IPS-NIHi11 (cell line): ENCODE results near the gene SMAP1.

Experiments used
- DNase-seq: peaks from one replicate; pipeline ENCODE4 v3.0.0; 2012; ENCODE audit warnings: mixed read lengths, low spot score

The SMAP1 gene

DNA sequence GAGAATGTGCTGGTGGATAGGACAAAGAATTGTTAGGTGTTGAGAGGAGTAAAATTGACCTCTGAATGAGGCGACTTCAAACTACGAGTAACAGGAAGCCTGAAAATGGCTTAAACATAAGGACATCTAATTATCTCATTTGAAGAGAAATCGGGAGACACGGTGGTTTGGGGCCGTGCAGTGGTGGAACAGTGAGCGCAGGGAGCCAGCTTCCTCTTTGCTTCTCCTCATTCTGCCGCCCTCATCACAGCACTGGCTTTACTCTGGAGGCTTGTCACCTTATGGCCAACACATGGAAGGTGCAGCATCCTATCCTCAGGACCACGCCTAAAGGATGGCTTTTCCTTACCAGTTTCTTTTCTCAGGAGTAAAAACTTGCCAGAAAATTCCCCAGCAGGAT lies 174.9 kb downstream of the SMAP1 start:
- no peak for DNase-seq

DNA sequence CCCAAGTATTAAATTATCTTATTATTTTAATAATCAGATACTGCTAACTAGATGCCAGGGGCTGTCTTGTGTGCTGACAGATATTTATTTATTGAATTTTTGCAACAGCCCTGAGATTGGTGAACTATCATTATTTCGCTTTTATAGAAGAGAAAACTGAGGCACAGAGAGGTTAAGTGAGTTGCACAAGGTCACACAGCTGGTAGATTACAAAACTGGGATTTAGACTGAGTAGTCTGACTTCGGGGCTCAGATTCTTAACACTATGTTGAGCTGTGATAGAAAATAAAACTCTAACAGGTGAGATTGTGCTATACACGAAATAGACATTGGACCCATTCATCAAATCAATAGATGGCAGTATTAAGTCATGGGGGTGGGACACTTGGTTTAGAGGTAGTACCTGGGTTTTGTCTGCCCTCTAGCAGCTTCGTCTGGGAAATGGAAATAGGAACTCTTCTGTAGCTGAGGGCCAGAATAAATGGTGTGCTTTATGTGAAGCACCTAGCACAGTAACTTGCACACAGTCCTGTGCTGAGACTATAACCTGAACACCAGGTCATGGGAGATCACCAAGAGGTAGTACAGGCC lies 175.7 kb downstream of the SMAP1 start:
- no peak for DNase-seq

DNA sequence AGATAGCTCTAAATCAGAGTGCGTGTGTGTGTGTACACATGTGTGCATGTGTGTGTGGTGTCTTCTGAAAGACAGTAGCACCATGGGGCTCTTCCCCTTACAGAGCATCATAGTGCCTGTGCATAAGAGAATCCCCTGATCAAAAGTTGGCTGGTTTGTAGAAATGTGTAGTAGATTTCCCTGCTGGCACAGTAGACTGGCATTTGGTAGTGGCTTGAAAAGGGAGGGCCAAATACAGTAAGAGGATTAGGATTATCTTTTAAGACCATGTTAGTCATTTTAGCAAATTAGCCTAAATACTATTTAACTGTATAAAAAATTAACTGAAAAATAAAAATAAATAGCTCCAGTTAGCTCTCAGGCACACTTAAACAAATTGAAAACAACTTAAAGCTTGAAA lies 176.6 kb downstream of the SMAP1 start:
- no peak for DNase-seq

DNA sequence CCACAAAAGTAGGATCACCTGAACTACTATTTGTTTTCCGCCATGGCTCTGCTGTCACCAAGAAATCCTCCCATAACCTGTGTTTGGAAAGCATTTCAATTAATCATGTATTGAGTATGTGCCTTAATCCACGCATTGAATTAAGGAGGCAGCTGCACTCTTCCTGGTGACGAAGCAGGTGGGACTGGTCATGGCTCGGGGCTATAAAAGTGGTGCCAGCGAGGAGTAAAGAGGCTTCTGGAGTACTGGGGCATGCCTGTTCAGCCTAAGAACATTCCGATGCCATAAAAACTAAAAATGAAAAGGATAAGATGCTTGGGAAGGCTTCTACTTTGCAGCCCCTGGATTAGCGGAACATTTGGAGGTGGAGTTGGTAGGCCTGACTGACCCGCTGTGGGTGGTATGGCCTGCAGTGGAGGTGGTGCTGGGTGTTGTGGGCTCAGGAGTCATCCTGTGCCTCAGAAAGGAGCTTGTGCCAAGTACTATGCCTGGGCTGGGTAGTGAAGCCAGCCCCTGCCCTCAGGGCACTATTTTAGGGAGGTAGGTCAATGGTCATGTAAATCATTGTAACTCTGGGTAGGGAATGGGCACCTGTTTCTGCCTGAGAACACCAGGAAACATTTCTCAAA lies 178.6 kb downstream of the SMAP1 start:
- no peak for DNase-seq

DNA sequence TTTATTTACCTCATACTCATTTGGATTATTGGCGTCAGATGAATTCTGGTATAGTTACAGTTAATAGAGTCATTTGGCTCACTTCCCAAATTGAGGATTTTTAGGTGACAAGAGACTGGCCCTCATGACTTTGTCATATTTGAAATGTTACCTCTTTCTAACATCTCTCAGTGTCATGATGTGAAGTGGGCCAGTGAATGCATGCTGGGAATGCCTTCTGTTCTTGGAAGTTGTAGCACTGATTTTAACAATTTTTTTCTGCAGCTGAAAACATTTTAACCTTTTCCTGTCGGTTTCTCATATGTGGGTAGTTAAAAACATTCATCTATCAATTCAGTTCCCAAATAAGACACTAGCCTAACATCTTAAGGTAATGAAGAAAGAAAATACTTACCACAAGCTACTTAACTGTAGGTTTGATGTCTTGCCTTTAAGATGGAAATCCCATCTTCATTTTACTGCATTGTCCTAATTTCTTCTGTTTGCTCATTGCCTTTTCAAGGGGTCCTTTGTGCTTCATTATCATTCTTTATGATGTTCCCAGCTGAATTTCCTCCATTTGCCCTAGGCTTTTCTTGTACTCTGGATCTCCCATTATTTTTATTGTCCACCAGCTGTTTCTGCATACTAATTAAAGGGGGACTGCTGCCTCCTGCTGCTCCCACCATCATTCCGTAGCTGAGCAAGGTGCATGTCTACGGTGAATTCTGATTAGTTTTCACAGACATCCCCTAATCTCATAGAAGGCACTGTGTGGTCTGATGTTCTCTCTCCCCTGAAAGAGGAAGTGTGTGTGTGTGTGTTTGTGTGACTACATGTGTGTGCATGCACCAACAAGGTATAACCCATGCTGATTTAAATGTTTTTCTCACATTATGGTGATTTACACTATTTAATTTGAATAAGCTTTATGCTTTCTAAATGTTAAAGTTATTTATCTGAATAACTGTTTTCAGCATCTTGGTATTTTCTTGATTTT lies 179.7 kb downstream of the SMAP1 start:
- DNase-seq, result no peak

DNA sequence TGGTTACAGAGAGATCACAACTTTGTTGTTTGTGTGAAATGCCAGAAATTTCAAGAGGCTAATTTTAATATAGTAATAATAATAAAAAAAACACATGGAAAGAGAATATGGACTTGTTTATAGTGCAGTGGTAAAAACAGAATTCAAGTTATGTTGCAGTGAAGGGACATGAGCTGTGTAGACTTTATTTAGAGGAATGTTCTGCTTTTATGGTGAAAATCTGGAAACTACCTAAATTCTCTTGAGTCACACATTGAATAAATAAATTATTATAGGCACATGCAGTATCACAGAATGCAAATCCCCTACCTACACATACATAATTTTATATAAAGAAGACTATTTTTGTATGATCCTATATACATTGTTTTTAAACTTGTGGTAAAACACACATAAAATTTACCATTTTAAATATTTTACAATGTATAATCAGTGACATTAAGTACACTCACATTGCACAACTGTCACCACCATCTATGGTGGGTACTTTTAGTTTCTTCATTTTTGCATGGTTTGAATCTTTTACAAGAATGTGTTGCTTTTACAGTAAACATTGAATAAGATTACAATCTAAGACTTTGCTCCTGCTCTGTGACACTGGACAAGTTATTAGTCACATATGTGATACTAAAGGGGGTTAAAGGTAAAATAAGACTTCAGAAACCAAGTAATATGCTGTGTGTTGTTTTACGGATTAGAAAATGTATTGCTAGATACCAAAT lies 181.8 kb downstream of the SMAP1 start:
- no peak for DNase-seq

DNA sequence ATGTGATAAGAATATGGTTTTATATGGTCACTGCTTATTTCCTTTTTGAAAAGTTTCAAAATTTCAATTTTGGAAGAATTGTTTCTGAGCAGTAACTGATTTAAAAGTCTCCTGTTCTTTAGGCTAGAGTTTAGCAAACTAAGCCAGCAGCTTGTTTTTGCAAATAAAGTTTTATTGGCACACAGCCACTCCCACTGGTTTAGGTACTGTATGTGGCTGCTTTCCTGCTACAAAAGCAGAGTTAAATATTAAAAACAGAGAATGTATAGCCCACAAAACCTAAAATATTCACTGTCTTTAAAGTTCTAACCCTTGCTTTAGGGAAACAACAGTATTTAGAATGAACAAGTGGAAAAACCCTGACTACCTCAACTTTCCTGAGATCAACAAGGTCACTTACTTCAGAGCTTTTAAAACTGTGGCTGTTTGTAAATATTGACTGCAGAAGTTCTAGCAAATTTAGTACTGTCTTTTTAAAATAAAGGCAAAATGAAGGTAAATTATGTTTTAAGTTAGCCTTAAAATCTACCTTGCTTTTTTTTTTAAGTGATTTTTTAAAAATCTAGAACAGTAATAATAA lies 185.1 kb downstream of the SMAP1 start:
- DNase-seq, result no peak

DNA sequence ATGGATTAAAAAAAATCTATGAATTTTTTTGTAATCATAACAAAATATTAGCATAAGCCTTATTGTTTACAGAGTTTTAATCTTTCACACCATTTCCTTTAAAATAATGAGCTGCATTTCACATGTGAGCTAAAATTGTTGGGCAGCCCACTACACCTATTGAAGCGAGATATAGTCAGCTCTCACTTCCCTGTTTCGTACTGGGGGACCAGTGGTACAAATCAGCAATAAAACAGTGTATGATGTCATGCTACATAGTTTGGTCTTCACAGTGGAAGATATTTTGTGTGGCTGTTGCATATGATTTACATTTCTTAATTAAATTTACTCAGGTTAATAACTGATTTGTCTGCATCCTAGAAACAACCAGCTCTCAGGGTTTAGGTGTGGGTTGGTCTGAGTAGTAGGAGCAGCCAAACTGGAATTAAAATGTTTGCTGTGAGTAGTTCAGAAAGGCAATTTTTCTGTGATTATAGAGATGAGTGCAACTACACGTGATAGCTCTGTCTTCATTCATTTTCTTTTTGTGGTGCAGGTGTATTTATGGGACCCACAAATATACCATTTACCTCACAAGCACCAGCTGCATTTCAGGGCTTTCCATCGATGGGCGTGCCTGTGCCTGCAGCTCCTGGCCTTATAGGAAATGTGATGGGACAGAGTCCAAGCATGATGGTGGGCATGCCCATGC lies 189.8 kb downstream of the SMAP1 start:
- no peak for DNase-seq

DNA sequence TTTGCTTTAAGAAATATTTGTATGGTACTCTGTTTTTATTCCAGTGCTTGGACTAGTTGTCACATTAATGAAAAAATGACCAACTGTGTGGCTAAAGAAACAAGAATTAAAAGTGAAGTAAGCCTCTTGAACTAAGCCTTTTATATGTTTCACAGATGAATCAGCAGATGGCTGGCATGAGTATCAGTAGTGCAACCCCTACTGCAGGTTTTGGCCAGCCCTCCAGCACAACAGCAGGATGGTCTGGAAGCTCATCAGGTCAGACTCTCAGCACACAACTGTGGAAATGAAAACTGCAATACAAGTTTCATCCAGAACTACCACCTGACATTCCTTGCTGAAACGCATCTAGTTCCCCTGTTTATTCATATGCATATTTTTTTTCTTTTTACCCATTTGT lies 192.4 kb downstream of the SMAP1 start:
- DNase-seq, result no peak

DNA sequence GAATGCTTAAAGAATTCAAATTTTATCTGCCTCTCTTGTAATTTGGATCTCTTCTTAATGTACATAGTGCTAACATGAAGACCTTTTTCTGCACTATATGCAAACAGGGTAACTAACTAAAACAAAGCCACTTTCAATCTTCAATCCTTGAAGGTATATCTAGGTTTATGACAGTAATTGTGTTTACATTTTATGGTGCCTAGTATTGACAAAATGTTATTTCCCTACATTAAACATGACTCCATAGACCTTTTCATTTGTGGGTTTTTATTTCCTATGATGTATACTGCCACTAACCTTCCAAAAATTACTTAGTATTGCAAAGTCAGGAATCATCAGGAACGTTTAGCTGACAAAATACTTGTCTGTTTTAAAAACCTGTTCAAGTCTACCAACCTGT lies 193.2 kb downstream of the SMAP1 start:
- DNase-seq, result no peak

DNA sequence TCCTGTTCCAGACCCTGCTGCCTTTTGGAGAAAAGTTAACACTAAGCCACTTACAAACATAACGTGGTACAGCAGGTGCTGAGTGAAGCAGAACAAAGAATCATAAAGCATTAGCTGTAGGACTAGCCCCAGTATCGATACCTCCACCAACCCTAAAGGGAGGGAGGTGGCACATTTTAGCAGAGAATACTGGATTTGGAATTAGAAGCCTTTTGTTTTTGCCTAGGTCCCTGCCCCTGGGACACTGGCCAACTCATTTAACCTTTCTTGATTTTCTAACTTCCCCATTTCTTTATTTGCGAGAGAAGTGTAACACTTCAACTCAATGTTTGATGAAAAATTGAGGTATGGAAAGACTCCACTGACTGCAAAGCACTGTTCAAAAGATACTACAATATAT lies 195.7 kb downstream of the SMAP1 start:
- no peak for DNase-seq

DNA sequence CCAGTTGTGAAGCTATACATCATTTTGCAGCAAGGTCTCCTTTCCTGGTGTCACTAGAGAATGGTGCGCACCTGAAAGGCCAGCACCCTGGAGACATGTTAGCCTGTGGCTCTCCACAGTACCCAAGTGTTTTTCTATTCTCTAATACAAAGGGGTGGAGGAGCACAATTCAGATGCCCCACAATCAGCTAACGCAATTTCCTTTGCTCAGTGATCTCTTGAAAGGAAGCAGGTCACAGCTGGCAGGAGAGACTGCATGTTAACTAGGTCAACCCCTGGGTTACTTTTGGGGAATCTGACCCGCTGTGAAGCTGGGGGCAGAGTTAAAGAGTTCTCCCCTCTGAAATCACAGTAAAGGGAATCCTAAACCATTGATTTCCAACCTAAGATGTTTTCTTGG lies 196.7 kb downstream of the SMAP1 start:
- peak; percentile 31 for DNase-seq

DNA sequence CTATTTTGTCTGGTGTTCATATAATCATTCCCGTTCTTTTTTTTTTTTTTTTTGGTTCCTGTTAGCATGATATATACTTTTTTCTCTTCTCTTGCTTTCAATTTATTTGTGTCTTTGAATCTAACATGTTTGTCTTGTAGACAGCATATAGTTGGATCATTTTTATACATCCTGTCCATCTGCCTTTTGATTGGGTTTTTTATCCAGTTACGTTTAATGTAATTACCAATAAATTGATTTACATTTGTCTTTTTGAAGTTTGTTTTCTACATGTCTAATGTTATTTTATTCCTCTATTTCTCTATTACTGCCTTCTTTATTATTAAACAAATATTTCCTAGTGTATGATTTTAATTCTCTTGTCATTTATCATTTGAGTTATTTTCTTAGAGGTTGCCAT lies 204.8 kb downstream of the SMAP1 start:
- no peak for DNase-seq

DNA sequence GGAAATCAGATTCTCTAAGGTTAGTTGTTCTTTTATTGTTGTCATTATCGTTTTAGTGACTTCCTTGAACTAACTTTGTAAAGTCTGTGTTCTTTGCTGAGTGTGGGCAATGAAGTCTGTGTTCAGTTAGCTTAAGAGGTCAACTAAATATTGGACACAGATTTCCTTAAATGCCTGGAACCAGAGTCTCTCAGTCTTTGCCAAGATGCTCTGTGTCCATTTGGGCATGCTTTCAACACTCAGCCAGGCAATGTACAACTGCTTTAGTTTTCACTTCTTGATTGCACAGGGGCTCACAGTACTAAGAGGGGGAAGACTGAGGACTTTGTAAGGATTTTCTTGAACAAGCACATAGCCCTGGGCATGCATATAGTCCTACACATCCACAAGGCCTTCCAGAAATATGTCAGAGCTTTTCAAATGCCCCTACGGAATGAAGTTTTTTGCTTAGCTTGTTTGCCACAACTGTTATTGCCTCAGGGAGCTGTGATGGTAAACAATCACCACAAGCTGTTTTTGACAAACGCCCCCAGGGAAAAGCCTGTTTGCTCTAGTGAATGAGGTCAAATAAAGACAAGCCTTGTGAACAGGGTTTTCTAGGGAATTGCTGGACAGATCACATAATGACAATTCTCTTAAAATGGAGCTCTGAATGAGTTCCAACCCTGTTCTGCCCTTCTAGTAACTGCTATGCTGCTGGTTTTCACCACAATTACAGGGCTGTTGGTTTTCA lies 206.7 kb downstream of the SMAP1 start:
- no peak for DNase-seq

DNA sequence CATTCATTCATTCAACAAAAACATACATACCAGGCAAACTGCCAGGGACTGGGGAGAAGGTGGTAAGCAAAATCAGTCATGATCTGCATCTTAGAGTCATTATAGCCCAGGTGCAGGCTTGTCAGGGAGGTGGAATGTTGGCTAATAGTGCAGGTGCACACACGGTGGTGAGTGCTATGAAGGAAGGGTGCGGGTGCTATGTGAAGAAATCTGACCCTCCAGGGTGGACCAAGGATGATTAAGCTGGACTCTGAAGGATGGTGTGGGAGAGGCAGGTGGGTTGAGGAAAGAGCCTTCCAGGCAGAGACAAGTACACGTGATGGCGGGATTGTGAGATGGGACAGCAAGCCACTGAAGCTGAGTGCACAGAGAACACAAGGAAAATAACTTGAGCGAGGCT lies 211.8 kb downstream of the SMAP1 start:
- DNase-seq, result no peak

DNA sequence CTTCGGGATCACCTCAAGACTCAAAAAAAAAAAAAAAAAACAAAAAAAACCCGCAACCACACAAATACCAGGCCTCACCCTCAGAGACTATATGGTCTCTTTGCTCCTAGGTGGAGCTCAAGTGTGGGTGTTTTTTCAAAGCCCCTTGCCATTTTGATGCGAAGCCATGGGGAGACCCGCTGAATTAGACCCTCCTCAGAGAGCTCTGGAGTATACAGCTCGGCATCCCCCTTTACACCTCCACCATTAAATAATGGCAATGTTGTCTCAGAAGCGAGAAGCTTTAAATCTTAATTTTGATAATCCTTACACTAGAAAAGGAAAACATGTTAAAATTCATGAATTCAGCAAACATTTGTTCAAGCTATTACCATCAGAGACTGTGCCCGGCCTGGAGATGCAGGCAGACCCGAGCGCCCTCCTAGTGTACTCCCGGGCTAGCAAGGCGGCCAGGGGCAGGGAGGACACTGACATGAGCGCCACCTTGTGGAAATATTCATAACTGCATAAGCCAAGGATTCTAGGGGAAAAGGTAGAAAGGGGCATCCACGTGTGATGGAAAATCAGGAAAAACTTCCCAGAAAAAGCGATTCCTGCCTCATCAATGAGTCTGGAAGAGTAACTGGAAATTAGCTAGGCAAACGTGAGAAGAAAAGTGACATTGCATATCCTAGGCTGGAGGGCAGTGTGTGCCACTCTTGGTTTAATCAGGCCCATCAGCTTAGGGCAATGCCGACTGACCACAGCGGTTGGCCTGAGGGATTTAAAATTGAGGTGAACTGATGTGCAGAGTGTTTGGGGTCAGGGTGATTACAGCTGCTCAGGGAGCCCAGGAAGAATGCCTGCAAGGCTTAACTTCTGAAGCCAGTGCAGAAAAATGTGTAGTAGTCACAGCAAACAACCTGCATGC lies 216.6 kb downstream of the SMAP1 start:
- peak; percentile 90 for DNase-seq

DNA sequence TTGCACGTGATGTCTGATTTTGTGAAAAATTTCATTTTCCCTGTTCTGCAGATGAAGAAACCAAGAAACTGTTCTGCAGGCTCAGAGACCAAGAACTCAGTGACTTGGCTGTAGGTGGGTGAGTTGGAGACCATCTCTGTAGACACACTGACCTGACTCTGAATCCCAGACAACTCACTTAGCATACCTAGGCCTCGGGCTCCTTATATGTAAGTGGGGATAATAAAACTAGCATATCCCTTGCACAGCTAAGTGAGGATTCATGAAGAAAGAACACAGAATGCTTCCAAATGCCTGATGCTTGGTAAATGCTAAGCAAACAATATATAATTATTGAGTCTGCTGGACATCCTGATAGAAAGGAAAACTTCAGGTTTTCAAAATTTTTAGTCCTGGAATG lies 218.4 kb downstream of the SMAP1 start:
- no peak for DNase-seq

DNA sequence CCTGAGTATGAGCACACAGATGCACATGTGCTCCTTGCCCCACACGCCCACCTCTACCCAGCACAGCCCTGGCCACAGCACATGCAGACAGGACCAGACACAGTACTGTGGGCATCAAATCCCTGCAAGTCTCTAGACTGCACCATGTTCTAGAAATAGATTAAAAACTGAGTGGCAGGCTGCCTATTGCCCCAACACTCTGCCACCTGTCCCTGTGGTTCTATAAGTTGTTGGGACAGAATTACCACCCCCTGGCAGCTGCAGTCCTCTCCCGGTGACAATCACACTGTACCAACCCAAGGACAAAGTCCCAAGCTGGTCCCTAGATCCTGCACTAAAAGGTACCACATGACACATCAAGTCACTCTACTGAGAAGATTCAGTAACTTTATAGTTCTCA lies 219.0 kb downstream of the SMAP1 start:
- DNase-seq, result no peak

DNA sequence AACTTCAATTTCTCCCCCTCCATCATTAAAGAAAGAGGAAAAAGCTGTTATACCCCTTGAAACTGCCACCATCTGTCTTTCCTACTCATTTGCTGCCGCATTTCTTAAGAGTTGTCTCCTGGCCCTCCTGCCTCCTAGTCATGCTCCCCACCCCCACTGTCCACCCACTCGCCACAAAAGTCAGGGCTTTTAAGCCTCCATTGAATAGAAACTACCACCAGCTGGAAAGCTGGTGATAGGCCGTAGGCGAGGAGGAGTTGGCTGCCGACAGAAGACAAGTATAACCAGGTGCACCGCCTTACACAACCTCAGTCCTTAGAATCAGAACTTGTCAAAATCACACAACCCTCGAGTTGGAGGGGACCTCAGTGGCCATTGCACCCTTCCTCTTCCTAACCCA lies 221.6 kb downstream of the SMAP1 start:
- DNase-seq, result no peak

DNA sequence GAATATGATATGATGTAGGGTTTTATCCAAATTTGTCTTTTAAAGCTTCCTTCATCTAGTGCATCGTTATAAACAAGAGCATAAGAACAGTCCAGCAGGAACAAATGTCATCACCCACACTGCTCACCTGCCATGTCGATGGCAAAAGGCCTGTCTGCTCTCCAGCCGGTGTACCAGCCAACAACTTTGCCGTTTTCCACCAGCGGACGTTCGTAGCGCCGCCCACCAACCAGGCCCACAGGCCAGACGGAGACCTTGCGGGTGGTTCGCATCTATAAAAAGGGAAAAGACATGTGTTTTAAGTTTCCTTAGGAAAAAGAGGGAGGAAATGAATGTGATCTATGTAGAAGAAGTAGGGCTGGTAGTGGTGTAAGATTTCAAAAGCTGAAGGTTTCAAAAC lies 226.3 kb downstream of the SMAP1 start:
- no peak for DNase-seq
